ENCODE results near the gene NOS3. TPM values are rescaled to one million over a fixed set of nuclear protein-coding genes. Genes with fewer than 3 reads are reported as not detected.

NOS3 gene
- total RNA-seq, 2 experiments from 2014 or later: 5.4 to 6.2 TPM

- intact Hi-C loops (cut with micrococcal nuclease): no loop called here
- TF ChIP-seq, protein P1, sequence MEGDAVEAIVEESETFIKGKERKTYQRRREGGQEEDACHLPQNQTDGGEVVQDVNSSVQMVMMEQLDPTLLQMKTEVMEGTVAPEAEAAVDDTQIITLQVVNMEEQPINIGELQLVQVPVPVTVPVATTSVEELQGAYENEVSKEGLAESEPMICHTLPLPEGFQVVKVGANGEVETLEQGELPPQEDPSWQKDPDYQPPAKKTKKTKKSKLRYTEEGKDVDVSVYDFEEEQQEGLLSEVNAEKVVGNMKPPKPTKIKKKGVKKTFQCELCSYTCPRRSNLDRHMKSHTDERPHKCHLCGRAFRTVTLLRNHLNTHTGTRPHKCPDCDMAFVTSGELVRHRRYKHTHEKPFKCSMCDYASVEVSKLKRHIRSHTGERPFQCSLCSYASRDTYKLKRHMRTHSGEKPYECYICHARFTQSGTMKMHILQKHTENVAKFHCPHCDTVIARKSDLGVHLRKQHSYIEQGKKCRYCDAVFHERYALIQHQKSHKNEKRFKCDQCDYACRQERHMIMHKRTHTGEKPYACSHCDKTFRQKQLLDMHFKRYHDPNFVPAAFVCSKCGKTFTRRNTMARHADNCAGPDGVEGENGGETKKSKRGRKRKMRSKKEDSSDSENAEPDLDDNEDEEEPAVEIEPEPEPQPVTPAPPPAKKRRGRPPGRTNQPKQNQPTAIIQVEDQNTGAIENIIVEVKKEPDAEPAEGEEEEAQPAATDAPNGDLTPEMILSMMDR (IDR thresholded peaks at IDR 0.05): no peak
- CTCF ChIA-PET: interaction anchor here (0.9 kb wide), 1 partner anchor 30 kb away, joined by 6 read pairs; no protein-coding TSS in a partner anchor
- Mint-ChIP-seq H3K27ac (no peak overlapping the region), H3K4me3 (no peak overlapping the region), H3K4me1 (ENCODE audit: low read depth) (peaks cover 2% of the 10 kb centered on the region), H3K9me3 (no peaks in the 10 kb centered on the region), H3K27me3 (peaks cover 25% of the 10 kb centered on the region), H3K36me3 (ENCODE audit: low read depth) (no peaks in the 10 kb centered on the region)
- no peak for DNase-seq
- POLR2A ChIA-PET: no interaction called here
- no peak for ATAC-seq
These were observed 35.1 kb upstream of the NOS3 start for GRCh38 chr7:150955519-150956394.

GRCh38 chr7:150956395-150957132, 34.3 kb upstream of the NOS3 start:
- Mint-ChIP-seq H3K9me3 (no peaks in the 10 kb centered on the region), H3K27ac (no peak overlapping the region), H3K4me3 (no peak overlapping the region), H3K27me3 (peaks cover 25% of the 10 kb centered on the region), H3K4me1 (ENCODE audit: low read depth) (peaks cover 2% of the 10 kb centered on the region), H3K36me3 (ENCODE audit: low read depth) (no peaks in the 10 kb centered on the region)
- CTCF ChIA-PET: interaction anchor here (1.3 kb wide), 1 partner anchor 29 kb away, joined by 3 read pairs; no protein-coding TSS in a partner anchor
- ATAC-seq: no peak
- no peak for DNase-seq
- TF ChIP-seq, protein P1 (IDR thresholded peaks at IDR 0.05): no peak
- POLR2A ChIA-PET: interaction anchor here (0.7 kb wide), 1 partner anchor 12 kb away, joined by 3 read pairs; no protein-coding TSS in a partner anchor
- intact Hi-C loops (cut with micrococcal nuclease): no loop called here

- Mint-ChIP-seq H3K27ac (no peak overlapping the region), H3K4me1 (ENCODE audit: low read depth) (peaks cover 2% of the 10 kb centered on the region), H3K4me3 (no peak overlapping the region), H3K36me3 (ENCODE audit: low read depth) (no peaks in the 10 kb centered on the region), H3K9me3 (no peaks in the 10 kb centered on the region), H3K27me3 (peaks cover 25% of the 10 kb centered on the region)
- intact Hi-C loops (cut with micrococcal nuclease): no loop called here
- TF ChIP-seq, protein P1 (IDR thresholded peaks at IDR 0.05): no peak
- ChIA-PET POLR2A (interaction anchor here (0.7 kb wide), 1 partner anchor 13 kb away, joined by 3 read pairs; no protein-coding TSS in a partner anchor), CTCF (interaction anchor here (1.3 kb wide), 1 partner anchor 28 kb away, joined by 3 read pairs; no protein-coding TSS in a partner anchor)
- DNase-seq: no peak
- ATAC-seq: no peak
These were observed 33.4 kb upstream of the NOS3 start for GRCh38 chr7:150957133-150958020.

DNA sequence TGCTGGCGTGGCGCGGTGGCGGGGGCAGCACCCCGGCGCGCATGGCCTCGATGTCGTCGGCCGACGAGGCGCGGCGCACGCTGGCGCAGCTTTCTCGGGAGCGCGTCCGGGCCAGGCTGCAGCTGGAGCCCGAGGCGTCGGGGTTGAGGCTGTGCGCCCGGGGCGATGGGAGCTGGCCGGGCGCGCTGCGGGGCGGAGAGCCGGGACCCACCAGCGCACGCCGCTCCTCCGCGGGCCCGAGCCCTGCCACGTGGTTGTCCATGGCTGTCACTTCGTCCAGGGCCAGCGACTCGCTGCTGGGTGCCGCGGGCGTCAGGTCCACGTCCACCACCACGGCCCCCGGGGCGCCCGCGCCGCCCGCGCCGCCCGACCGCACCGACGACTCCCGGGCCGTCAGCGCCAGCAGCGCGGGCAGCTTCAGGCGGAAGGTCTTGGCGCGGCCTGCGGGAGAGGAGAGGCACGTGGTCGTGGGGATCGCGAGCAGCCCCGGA, 32.7 kb upstream of the NOS3 start:
- TF ChIP-seq, protein P1 (IDR thresholded peaks at IDR 0.05): no peak
- H3K4me1 Mint-ChIP-seq (ENCODE audit: low read depth): peaks cover 3% of the 10 kb centered on the region
- no peak for DNase-seq
- H3K4me3 Mint-ChIP-seq: no peak overlapping the region
- CTCF ChIA-PET: interaction anchor here (1.3 kb wide), 1 partner anchor 27 kb away, joined by 3 read pairs; no protein-coding TSS in a partner anchor
- POLR2A ChIA-PET: interaction anchor here (0.6 kb wide), 1 partner anchor 8 kb away, joined by 3 read pairs; no protein-coding TSS in a partner anchor
- H3K27ac Mint-ChIP-seq: no peak overlapping the region
- ATAC-seq: no peak
- H3K36me3 Mint-ChIP-seq (ENCODE audit: low read depth): no peaks in the 10 kb centered on the region
- no peaks in the 10 kb centered on the region for H3K9me3 Mint-ChIP-seq
- intact Hi-C loops (cut with micrococcal nuclease): no loop called here
- H3K27me3 Mint-ChIP-seq: peaks cover 27% of the 10 kb centered on the region
